Measurements from ENCODE around the gene UXS1. TPM values are rescaled to one million over a fixed set of nuclear protein-coding genes. Genes with fewer than 3 reads are reported as not detected.

Gene UXS1
- total RNA-seq, 1 donor from 2014 or later, result 37.6 TPM

GRCh38 chr2:106114166-106114565 is 79.9 kb downstream of the UXS1 start:
- peaks cover 11% of the 10 kb centered on the region for H3K4me1 Mint-ChIP-seq
- H3K4me3 Mint-ChIP-seq, result no peak overlapping the region
- no peaks in the 10 kb centered on the region for H3K9me3 Mint-ChIP-seq
- peaks cover 21% of the 10 kb centered on the region for H3K36me3 Mint-ChIP-seq (ENCODE audit: low read depth)
- intact Hi-C loops (cut with micrococcal nuclease), result no loop called here
- DNase-seq, result no peak
- H3K27me3 Mint-ChIP-seq, result no peaks in the 10 kb centered on the region
- H3K27ac Mint-ChIP-seq, result no peak overlapping the region

GRCh38 chr2:106113361-106113966 is 80.6 kb downstream of the UXS1 start:
- intact Hi-C loops (cut with micrococcal nuclease), result no loop called here
- no peak for DNase-seq
- Mint-ChIP-seq H3K27ac (no peak overlapping the region), H3K4me3 (no peak overlapping the region), H3K27me3 (no peaks in the 10 kb centered on the region), H3K36me3 (ENCODE audit: low read depth) (peaks cover 20% of the 10 kb centered on the region), H3K9me3 (no peaks in the 10 kb centered on the region), H3K4me1 (peaks cover 11% of the 10 kb centered on the region)

- H3K27ac Mint-ChIP-seq, result peak overlapping the region; percentile 69
- DNase-seq, result no peak
- H3K4me1 Mint-ChIP-seq, result peaks cover 19% of the 10 kb centered on the region
- H3K36me3 Mint-ChIP-seq (ENCODE audit: low read depth), result peaks cover 18% of the 10 kb centered on the region
- H3K9me3 Mint-ChIP-seq, result no peaks in the 10 kb centered on the region
- intact Hi-C loops (cut with micrococcal nuclease), result no loop called here
- no peaks in the 10 kb centered on the region for H3K27me3 Mint-ChIP-seq
- no peak overlapping the region for H3K4me3 Mint-ChIP-seq
Measured at GRCh38 chr2:106111882-106112571, 82.1 kb downstream of the UXS1 start.

- no peak overlapping the region for H3K4me3 Mint-ChIP-seq
- intact Hi-C loops (cut with micrococcal nuclease), result loop anchor here (10.0 kb wide), 1 partner anchor 165 kb away; no protein-coding TSS in a partner anchor
- peaks cover 15% of the 10 kb centered on the region for H3K36me3 Mint-ChIP-seq (ENCODE audit: low read depth)
- H3K9me3 Mint-ChIP-seq, result no peaks in the 10 kb centered on the region
- H3K27me3 Mint-ChIP-seq, result no peaks in the 10 kb centered on the region
- no peak for DNase-seq
- no peak overlapping the region for H3K27ac Mint-ChIP-seq
- peaks cover 15% of the 10 kb centered on the region for H3K4me1 Mint-ChIP-seq
Measured at GRCh38 chr2:106109675-106110424, 84.3 kb downstream of the UXS1 start.

GRCh38 chr2:106108791-106109190 is 85.3 kb downstream of the UXS1 start:
- H3K27ac Mint-ChIP-seq, result no peak overlapping the region
- intact Hi-C loops (cut with micrococcal nuclease), result loop anchor here (10.0 kb wide), 1 partner anchor 166 kb away; no protein-coding TSS in a partner anchor
- no peaks in the 10 kb centered on the region for H3K27me3 Mint-ChIP-seq
- no peaks in the 10 kb centered on the region for H3K9me3 Mint-ChIP-seq
- DNase-seq, result no peak
- peaks cover 15% of the 10 kb centered on the region for H3K36me3 Mint-ChIP-seq (ENCODE audit: low read depth)
- H3K4me3 Mint-ChIP-seq, result no peak overlapping the region
- H3K4me1 Mint-ChIP-seq, result peaks cover 15% of the 10 kb centered on the region

- no peak for DNase-seq
- Mint-ChIP-seq H3K4me3 (no peak overlapping the region), H3K27ac (no peak overlapping the region), H3K27me3 (no peaks in the 10 kb centered on the region), H3K9me3 (no peaks in the 10 kb centered on the region), H3K4me1 (peaks cover 15% of the 10 kb centered on the region), H3K36me3 (ENCODE audit: low read depth) (peaks cover 17% of the 10 kb centered on the region)
- intact Hi-C loops (cut with micrococcal nuclease), result loop anchor here (10.0 kb wide), 1 partner anchor 166 kb away; no protein-coding TSS in a partner anchor
Measured at GRCh38 chr2:106108351-106108750, 85.8 kb downstream of the UXS1 start.

GRCh38 chr2:106107509-106108131 is 86.5 kb downstream of the UXS1 start:
- peaks cover 15% of the 10 kb centered on the region for H3K4me1 Mint-ChIP-seq
- H3K4me3 Mint-ChIP-seq, result no peak overlapping the region
- peaks cover 15% of the 10 kb centered on the region for H3K36me3 Mint-ChIP-seq (ENCODE audit: low read depth)
- DNase-seq, result no peak
- H3K27me3 Mint-ChIP-seq, result no peaks in the 10 kb centered on the region
- intact Hi-C loops (cut with micrococcal nuclease), result loop anchor here (10.0 kb wide), 1 partner anchor 167 kb away; no protein-coding TSS in a partner anchor
- no peaks in the 10 kb centered on the region for H3K9me3 Mint-ChIP-seq
- peak overlapping the region; percentile 55 for H3K27ac Mint-ChIP-seq

GRCh38 chr2:106106622-106107508 is 87.2 kb downstream of the UXS1 start:
- intact Hi-C loops (cut with micrococcal nuclease), result loop anchor here (1.0 to 10.0 kb wide), 2 partner anchors 53 to 168 kb away; no protein-coding TSS in a partner anchor
- peak overlapping the region; percentile 45 for H3K4me3 Mint-ChIP-seq

GRCh38 chr2:106105151-106105922 is 88.8 kb downstream of the UXS1 start:
- no peak overlapping the region for H3K4me3 Mint-ChIP-seq
- no peak overlapping the region for H3K27ac Mint-ChIP-seq
- peaks cover 15% of the 10 kb centered on the region for H3K4me1 Mint-ChIP-seq
- no peaks in the 10 kb centered on the region for H3K9me3 Mint-ChIP-seq
- H3K36me3 Mint-ChIP-seq (ENCODE audit: low read depth), result peaks cover 3% of the 10 kb centered on the region
- intact Hi-C loops (cut with micrococcal nuclease), result loop anchor here (2.0 to 10.0 kb wide), 2 partner anchors 169 to 437 kb away; no protein-coding TSS in a partner anchor
- no peak for DNase-seq
- no peaks in the 10 kb centered on the region for H3K27me3 Mint-ChIP-seq

More at GRCh38 chr2:106106622-106107508, 87.2 kb downstream of the UXS1 start:
- Mint-ChIP-seq H3K9me3 (no peaks in the 10 kb centered on the region), H3K27ac (peak overlapping the region; percentile 55), H3K27me3 (no peaks in the 10 kb centered on the region), H3K4me1 (peaks cover 15% of the 10 kb centered on the region), H3K36me3 (ENCODE audit: low read depth) (peaks cover 12% of the 10 kb centered on the region)
- DNase-seq, result no peak

GRCh38 chr2:106104332-106105062 is 89.6 kb downstream of the UXS1 start:
- H3K4me3 Mint-ChIP-seq, result no peak overlapping the region
- no peak overlapping the region for H3K27ac Mint-ChIP-seq
- H3K4me1 Mint-ChIP-seq, result peaks cover 15% of the 10 kb centered on the region
- no peaks in the 10 kb centered on the region for H3K27me3 Mint-ChIP-seq
- peak; percentile 90 for DNase-seq
- intact Hi-C loops (cut with micrococcal nuclease), result loop anchor here (1.0 to 10.0 kb wide), 4 partner anchors 89 to 478 kb away; no protein-coding TSS in a partner anchor
- H3K9me3 Mint-ChIP-seq, result no peaks in the 10 kb centered on the region
- H3K36me3 Mint-ChIP-seq (ENCODE audit: low read depth), result peaks cover 8% of the 10 kb centered on the region

GRCh38 chr2:106099691-106100090 is 94.4 kb downstream of the UXS1 start:
- DNase-seq, result peak; percentile 49
- Mint-ChIP-seq H3K9me3 (no peaks in the 10 kb centered on the region), H3K4me1 (peaks cover 14% of the 10 kb centered on the region), H3K27ac (no peak overlapping the region), H3K4me3 (no peak overlapping the region), H3K36me3 (ENCODE audit: low read depth) (peaks cover 17% of the 10 kb centered on the region), H3K27me3 (no peaks in the 10 kb centered on the region)
- intact Hi-C loops (cut with micrococcal nuclease), result loop anchor here (5.0 to 10.0 kb wide), 5 partner anchors 175 to 765 kb away; partner anchors contain the start of gene C2orf49

Data from activated CD4-positive, alpha-beta T cell treated with anti-CD3 and anti-CD28 coated beads, Interleukin-2, amount 10 ng/mL, durations not matched to agents 24 days and 14 days (primary cell).